Measurements from ENCODE around the gene PERP.
"Not testable (repeated sequence)": the region's sequence is repeated elsewhere in the genome, so short reads cannot be mapped to it uniquely, and the experiment has no call there.

The PERP gene

DNA sequence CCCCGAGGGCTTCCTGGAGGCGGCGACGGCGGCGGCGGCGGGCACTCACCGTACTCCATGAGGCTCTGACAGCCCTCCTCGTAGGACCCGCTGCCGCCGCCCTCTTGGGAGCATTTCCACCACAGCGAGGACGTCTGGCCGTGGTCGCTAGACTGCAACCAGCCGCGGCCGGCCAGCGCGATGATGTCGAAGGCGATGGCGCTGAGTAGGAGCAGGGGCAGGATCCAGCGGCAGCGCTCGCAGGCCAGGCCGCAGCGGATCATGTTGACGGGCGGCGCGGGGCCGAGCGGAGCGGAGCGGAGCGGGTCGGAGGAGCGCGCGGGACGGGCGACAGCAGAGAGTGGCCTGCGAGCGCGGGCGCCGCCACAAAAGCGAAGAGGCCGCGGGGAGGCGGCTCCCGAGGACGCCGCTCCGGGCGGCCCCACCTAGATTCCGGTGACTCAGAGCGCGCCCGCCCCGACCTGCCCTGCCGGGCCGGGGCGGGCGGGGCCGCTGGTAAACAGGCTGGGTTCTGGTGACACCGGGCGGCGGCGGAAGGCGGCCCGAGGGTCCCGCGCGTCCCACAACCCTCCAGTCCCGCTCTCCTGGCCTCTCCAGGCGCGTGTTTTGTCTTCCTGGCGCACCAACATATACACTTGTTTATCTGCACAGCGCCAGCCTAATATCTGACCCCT lies at the start of gene PERP:
TSS of gene PERP (minus strand) at position 342 of the 674 bp plus-strand sequence. CDS start at position 263, 79 bp downstream.
- no peak for FAIRE-seq

DNA sequence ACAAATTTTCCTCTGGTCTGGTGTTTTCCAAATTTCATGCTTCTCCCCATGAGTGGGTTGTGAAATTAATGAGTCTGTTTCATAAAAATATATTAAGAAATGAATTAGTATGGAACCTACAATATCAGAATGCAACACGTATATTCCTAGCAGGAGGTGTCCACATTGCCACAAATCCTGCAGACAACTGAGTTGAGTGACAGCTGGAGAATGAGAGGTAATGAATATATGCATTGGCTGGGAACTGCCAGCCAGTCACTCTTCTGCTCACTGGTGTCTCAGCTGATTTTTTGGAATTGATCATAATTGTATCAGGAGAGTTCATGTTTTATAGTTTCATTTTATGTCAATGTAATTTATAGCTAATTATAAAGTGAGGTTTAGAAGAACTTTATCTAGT lies 48.2 kb upstream of the PERP start:
- FAIRE-seq = no peak

DNA sequence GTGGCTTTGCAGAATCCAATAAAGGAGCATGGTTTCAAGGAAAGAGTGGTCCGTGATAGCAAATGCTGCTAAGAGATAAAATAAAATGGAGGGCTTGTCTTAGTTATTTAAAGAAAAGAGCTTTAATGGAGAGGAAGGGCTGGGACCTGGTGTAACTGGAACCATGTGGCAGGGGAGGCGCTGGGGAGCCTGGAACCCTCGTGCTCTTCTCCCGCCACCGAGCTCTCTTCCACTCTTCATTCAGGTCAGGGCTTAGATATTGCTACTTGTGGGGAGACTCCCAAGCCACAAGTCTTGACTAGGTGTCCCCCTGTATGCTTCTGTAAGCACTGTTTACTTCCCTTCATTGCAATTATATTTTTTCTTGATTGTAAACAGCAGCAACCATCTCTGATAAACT lies 39.3 kb upstream of the PERP start:
- FAIRE-seq = no peak

GRCh38 chr6:138145402-138145801 lies 38.2 kb upstream of the PERP start:
- no peak for FAIRE-seq

GRCh38 chr6:138142806-138143205 lies 35.6 kb upstream of the PERP start:
- no peak for FAIRE-seq

- FAIRE-seq = no peak
These were observed 22.0 kb upstream of the PERP start for GRCh38 chr6:138129190-138129589.

- FAIRE-seq = no peak
These were observed 20.9 kb upstream of the PERP start for GRCh38 chr6:138128096-138128495.

DNA sequence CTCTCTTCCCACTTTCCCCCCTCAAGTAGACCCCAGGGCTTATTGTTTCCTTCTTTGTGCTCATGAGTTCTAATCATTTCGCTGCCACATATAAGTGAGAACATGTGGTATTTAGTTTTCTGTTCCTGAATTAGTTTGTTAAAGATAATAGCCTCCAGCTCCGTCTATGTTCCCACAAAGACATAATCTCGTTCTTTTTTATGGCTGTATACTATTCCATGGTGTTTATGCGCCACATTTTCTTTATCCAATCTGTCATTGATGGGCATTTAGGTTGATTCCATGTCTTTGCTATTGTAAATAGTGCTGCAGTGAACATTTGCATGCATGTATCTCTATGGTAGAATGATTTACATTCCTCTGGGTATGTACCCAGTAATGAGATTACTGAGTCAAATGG lies 16.9 kb upstream of the PERP start:
- no peak for FAIRE-seq

- no peak for FAIRE-seq
These were observed 12.8 kb upstream of the PERP start for GRCh38 chr6:138119976-138120375.

GRCh38 chr6:138119229-138119628 lies 12.0 kb upstream of the PERP start:
- not testable (repeated sequence) for FAIRE-seq

GRCh38 chr6:138117376-138117914 lies 10.2 kb upstream of the PERP start:
- no peak for FAIRE-seq

DNA sequence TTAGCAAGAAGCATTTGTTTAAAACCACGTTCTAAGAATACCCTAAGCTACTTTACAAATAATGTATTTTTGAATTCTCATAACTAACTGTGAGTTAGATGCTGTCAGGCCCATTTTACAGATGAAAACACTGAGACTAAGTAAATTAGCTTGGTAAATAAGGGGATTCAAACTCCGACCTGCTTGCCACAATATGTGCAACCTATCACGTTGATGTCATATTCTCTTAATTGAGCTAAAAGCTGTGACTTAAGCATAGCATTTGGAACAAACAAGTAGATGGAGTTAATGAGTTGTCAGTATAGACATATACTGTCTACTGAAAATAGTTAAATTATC lies 9.4 kb upstream of the PERP start:
- no peak for FAIRE-seq

GRCh38 chr6:138115877-138116660 lies 8.8 kb upstream of the PERP start:
- FAIRE-seq = peak; percentile 90

DNA sequence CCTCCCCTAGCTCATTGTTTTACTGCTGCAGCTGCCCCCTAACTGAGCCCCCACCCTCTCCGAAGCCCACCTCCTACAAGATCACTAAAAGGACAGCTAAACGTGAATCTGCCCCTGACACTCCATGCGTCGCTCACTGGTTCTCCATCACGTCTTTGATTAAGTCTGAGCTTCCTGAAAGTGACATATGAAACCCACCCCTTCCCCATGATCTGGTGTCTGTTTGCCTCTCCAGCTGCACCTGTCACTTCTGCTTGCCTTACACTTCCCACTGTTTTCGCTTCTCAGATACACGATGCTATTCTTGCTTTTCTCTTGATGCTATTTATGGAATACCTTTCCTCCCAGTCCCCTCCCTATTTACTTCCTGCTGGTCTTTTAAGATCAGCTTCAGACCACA lies 8.0 kb upstream of the PERP start:
- no peak for FAIRE-seq

GRCh38 chr6:138113588-138114210 lies 6.5 kb upstream of the PERP start:
- no peak for FAIRE-seq

DNA sequence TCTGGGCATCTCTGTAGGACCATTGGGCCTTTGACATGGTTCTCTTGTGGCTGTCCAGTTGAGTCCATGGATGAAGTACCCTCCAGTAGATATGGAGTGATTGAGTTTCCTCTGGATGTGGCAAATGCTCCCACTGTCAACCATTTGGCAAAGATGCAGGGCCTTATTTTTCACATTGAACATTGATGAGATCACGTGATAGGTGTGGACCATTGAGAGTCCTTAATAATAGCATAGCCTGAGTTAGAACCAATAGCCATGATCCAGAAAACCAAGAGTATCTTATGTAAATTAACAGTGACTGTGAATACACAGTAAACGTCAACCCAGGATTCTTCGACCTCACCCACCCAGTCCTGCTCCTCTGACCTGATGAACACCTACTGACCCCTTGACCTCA lies 3.0 kb upstream of the PERP start:
- FAIRE-seq = no peak

- FAIRE-seq = peak; percentile 85
These were observed 2.1 kb upstream of the PERP start for GRCh38 chr6:138109042-138109997.

- FAIRE-seq = no peak
These were observed 753 bp upstream of the PERP start for GRCh38 chr6:138107752-138108592.

DNA sequence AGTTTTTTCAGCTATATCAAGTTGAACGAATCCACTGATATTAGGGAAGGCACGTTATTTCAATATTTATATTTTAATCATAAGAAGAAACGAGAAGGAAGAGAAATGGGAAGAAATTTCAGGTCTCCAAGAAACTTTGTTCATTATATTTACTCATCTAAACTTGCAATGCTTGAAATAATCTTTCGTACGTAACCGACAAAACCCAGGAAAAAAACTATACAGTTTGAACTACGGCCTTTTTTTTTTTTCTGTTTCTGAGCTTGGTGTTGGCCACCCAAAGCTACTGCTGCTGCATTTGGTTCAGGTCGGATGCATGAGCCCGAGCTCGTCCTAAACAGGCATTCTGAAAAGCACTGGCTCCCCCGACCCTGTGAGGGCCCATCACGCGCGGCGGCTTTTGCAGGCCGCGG lies 548 bp downstream of the PERP start:
- FAIRE-seq = no peak

DNA sequence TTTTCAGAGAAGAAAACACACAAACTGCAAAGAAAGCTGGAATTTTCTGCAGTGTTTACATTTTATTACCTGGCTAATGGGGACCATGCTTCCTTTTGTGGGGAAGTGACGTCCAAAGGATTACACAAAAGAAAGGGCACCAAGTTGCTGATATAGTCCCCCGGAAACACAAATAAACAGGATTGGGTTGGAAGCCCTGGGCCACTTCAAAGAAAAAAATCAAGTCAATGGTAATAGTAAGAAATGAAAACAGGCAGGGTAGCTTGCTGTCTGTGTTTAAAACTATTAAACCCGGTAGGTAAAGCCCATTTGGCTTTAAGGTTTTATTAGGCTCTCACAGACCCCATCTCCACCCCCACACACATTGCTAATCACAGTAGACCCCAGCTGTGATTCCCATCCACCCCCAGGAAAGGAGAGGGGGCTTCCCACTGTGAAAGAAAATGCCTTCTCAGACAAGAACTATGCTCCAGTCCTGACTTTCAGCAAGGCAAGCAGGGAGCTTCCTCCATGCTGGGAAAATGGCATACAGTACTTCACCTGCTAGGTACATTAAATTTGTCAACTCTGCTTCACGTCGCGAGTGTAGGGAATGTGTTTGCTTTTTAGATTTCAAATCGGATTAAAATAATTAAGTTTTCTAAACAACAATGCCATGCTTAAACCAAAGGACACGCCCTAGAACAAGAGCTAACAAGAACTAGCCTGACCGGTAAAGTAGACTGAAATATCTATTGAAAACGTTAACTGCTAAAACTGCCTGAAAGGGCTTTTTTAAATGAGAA lies 1.1 kb downstream of the PERP start:
- peak; percentile 82 for FAIRE-seq

DNA sequence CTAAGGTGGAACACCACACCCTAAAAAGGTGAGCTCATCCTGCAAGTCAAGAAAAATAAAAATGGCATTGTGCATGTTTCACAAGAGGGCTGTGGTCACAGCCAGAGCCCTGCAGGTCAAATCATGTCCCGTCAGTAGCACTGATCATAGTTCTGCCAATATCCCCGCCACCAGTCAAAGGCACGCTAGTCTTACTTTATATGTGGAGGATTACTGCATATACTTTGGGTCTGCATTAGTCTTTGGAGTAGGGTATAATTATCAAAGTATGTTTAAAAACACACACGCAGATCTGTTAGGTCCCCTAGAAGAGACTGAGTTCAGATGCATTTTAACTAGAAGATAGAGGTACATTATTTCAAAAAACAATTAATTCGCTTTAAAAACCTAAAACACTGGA lies 1.8 kb downstream of the PERP start:
- peak; percentile 25 for FAIRE-seq

Measured in TTC549 (cell line).